GM06990 (cell line): ENCODE data around the gene ZNF467.

Experiments used
- DNase-seq: peaks from one replicate; pipeline ENCODE4 v3.0.0-alpha.2; 2011; ENCODE audit not compliant: insufficient read length; ENCODE audit errors: extremely low read depth
- H3K27me3 ChIP-seq: replicated peaks from 2 replicates; pipeline ENCODE4 v1.6.0; 2011; ENCODE audit warnings: low read length; ENCODE audit not compliant: control insufficient read depth, insufficient read depth
- H3K36me3 ChIP-seq: 2 replicates; pipeline ENCODE4 v1.5.1; 2011; ENCODE audit warnings: low read length; ENCODE audit not compliant: control insufficient read depth, insufficient read depth
- H3K4me3 ChIP-seq: replicated peaks from 2 replicates; pipeline ENCODE4 v1.5.1; 2011; ENCODE audit warnings: low read depth, mild to moderate bottlenecking, control low read depth, low read length
- CTCF ChIP-seq: IDR thresholded peaks from 2 replicates; pipeline ENCODE4 v1.5.1; 2011; ENCODE audit warnings: low read length, control low read depth, mild to moderate bottlenecking, inconsistent platforms; ENCODE audit not compliant: insufficient read depth, poor library complexity, severe bottlenecking

ZNF467 gene

DNA sequence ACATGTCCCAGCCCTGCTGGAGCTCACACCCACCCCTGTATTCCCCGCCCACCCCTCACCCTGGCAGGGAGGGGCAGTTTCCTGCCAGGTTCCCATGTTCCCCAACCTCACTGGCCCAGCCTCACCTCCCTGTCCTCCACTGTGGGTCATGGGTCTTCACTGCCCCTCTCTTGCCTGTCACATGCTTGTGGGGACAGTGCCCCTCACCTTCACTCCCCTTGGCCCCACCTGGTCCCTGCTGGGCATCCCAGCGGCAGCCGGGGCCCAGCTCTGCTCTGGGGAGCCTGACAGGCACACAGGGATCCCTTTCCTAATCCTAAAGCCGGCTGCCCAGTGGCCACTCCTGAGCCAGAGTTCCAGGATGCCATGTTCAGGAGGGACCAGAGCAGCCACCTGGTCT, 43.4 kb upstream of the ZNF467 start:
- Histone ChIP-seq H3K27me3 (no peaks in the 10 kb centered on the region; the same call in 1 of the 2 replicates), H3K4me3 (no peak overlapping the region), H3K36me3 (no peaks in the 10 kb centered on the region)
- TF ChIP-seq CTCF: no peak
- no peak for DNase-seq

DNA sequence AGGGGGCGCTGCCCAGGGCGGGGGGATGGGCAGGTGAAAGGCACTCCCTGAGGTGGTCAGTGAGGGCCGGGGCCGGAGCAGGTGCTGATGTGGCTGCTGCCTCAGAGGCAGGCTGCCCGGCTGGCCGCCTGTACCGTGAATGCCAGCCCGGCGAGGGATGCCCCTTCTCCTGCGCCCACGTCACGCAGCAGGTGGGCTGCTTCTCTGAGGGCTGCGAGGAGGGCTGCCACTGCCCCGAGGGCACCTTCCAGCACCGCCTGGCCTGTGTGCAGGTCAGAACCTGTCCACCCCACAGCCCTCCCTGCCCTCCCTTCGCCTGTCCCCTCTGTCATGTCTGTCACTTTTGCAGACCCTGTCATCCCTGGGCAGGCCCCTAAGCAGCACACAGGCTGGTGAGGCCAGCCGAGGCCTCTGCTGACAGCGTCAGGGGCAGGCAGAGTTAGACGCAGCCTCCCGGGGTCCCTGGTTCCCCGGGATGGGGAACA, 42.9 kb upstream of the ZNF467 start:
- Histone ChIP-seq H3K36me3 (no peaks in the 10 kb centered on the region), H3K4me3 (no peak overlapping the region), H3K27me3 (no peaks in the 10 kb centered on the region; the same call in 1 of the 2 replicates)
- TF ChIP-seq CTCF: no peak
- no peak for DNase-seq

DNA sequence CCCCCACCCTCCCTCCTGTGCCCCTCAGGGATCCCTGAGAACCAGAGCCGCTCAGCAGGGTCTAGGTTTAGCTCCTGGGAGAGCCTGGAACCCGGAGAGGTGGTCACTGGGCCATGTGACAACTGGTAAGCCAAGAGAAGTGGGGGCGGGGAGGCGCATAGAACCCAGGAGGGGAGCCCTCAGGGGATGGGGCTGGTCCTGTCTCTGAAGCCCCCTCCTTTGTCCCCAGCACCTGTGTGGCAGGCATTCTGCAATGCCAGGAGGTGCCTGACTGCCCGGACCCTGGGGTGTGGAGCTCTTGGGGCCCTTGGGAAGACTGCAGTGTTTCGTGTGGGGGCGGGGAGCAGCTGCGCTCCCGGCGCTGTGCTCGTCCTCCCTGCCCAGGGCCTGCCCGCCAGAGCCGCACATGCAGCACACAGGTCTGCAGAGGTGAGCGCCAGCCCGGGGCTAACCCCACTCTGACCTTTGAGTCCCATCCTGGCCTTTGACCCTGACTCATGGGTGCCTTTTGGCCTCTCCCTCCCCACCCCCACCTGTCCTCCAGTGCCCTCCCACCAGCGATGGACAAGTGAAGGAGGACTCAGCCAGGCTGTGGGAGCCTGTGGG, 42.4 kb upstream of the ZNF467 start:
- Histone ChIP-seq H3K27me3 (no peaks in the 10 kb centered on the region; the same call in 1 of the 2 replicates), H3K4me3 (no peak overlapping the region), H3K36me3 (no peaks in the 10 kb centered on the region)
- DNase-seq: no peak
- TF ChIP-seq CTCF: no peak

DNA sequence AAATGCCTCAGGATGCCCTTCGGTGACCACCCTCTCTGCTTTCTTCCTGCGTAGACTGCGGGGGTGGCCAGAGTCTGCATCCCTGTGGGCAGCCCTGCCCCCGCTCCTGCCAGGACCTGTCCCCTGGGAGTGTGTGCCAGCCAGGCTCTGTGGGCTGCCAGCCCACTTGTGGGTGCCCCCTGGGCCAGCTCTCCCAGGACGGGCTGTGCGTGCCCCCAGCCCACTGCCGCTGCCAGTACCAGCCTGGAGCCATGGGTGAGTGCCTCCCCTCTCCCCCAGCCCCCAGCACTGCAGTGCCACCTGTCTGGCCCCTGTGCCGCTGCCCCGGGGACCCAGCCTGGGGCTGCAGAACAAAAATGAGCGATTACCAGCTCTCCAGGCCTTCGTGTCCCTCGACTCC, 41.7 kb upstream of the ZNF467 start:
- no peak for DNase-seq
- no peak overlapping the region for H3K4me3 ChIP-seq
- TF ChIP-seq CTCF: no peak
- no peaks in the 10 kb centered on the region for H3K36me3 ChIP-seq
- H3K27me3 ChIP-seq: no peaks in the 10 kb centered on the region; the same call in 1 of the 2 replicates

DNA sequence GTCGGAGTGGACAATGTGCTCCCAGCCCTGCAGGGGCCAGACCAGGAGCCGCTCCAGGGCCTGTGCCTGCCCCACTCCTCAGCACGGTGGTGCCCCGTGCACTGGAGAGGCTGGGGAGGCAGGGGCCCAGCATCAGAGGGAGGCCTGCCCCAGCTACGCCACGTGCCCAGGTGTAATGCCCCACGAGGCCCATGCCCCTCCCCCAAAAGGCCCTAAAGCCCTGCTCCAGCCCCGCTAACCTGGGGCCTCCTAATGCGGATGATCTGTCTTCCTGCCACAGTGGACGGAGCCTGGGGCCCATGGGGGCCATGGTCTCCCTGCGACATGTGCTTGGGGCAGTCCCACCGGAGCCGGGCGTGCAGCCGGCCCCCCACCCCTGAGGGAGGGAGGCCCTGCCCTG, 41.1 kb upstream of the ZNF467 start:
- Histone ChIP-seq H3K36me3 (no peaks in the 10 kb centered on the region), H3K27me3 (no peaks in the 10 kb centered on the region; the same call in 1 of the 2 replicates), H3K4me3 (no peak overlapping the region)
- DNase-seq: no peak
- no peak for TF ChIP-seq CTCF
